DMS114 treated with DMSO at 0.1 percent for 48 hours (cell line): Measurements from ENCODE around the gene CARD6.
A peak's percentile ranks its signal among the peaks of the same experiment; 100 is the strongest.
"Not testable (repeated sequence)": the region's sequence is repeated elsewhere in the genome, so short reads cannot be mapped to it uniquely, and the experiment has no call there.

Experiments
- DNase-seq: peaks from one replicate; lab custom pipeline; 2025; ENCODE audit not compliant: unreplicated experiment; lab: John Stamatoyannopoulos, UW

Gene CARD6, protein sequence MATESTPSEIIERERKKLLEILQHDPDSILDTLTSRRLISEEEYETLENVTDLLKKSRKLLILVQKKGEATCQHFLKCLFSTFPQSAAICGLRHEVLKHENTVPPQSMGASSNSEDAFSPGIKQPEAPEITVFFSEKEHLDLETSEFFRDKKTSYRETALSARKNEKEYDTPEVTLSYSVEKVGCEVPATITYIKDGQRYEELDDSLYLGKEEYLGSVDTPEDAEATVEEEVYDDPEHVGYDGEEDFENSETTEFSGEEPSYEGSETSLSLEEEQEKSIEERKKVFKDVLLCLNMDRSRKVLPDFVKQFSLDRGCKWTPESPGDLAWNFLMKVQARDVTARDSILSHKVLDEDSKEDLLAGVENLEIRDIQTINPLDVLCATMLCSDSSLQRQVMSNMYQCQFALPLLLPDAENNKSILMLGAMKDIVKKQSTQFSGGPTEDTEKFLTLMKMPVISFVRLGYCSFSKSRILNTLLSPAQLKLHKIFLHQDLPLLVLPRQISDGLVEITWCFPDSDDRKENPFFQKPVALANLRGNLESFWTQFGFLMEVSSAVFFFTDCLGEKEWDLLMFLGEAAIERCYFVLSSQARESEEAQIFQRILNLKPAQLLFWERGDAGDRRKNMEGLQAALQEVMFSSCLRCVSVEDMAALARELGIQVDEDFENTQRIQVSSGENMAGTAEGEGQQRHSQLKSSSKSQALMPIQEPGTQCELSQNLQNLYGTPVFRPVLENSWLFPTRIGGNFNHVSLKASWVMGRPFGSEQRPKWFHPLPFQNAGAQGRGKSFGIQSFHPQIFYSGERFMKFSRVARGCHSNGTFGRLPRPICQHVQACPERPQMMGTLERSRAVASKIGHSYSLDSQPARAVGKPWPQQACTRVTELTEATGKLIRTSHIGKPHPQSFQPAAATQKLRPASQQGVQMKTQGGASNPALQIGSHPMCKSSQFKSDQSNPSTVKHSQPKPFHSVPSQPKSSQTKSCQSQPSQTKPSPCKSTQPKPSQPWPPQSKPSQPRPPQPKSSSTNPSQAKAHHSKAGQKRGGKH

DNA sequence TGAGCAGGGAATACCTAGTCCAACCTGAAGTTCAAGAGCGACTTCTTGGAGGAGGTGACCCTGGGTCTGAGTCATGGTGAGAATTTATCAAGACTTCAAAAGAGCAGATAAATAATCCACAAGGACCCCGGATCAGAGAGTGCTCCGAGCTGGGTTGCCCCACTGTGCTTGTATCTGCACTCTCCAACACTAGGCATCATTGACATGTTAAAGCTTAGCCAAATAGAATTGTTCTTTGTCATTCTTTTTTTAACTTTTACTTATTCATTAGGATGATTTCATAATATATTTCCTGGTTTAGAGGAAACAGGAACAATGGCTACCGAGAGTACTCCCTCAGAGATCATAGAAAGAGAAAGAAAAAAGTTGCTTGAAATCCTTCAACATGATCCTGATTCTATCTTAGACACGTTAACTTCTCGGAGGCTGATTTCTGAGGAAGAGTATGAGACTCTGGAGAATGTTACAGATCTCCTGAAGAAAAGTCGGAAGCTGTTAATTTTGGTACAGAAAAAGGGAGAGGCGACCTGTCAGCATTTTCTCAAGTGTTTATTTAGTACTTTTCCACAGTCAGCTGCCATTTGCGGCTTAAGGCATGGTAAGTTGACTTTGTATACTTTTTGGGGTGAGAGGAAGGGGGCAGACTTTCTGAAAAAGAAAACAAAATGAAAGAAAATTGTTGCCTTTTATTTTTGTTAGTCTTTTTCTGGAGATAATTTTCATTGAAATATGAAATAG is at the start of gene CARD6:
Gene CARD6, plus strand, starts transcription at position 300 of the 738 bp plus-strand sequence. Its CDS starts 16 bp downstream, at position 316.
- no peak for DNase-seq

DNA sequence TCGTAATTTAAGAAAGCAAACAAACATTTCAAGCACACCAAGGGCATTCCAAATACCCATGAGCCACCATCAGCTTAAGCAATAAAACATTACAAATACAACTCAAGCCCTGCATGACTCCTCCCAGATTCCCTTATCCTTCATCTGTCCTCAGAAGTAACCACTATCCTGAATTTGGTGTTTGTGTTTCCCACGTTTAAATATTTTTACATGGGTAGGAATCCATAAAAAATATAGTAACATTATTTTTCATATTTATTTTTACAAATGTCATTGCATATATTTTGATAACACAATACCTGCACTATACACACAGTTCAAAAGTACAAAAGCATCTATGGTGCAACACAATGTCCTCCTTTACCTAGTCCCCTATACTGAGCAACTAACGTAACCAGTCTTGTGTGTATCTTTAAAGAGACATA is 49.4 kb upstream of the CARD6 start:
- no peak for DNase-seq

DNA sequence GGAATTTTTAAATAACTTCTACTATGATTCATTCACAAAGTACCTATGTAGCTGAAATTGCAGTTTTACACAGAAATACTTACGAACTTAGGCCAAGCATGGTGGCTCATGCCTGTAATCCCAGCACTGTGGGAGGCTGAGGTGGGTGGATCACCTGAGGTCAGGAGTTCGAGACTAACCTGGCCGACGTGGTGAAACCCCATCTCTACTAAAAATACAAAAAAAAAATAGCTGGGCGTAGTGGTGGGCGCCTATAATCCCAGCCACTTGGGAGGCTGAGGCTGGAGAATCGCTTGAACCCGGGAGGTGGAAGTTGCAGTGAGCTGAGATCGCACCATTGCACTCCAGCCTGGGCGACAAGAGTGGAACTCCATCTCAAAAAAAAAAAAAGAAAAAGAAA is 48.5 kb upstream of the CARD6 start:
- not testable (repeated sequence) for DNase-seq

DNA sequence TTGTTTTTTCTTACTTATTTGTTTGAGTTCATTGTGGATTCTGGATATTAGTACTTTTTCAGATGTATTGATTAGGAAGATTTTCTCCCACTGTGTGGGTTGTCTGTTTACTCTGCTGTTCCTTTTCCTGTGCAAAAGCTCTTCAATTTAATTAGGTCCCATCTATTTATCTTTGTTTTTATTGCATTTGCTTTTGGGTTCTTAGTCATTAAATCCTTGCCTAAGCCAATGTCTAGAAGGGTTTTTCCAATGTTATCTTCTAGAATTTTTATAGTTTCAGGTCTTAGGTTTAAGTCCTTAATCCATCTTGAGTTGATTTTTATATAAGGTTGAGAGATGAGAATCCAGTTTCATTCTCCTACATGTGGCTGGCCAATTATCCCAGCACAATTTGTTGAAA is 46.8 kb upstream of the CARD6 start:
- not testable (repeated sequence) for DNase-seq

DNA sequence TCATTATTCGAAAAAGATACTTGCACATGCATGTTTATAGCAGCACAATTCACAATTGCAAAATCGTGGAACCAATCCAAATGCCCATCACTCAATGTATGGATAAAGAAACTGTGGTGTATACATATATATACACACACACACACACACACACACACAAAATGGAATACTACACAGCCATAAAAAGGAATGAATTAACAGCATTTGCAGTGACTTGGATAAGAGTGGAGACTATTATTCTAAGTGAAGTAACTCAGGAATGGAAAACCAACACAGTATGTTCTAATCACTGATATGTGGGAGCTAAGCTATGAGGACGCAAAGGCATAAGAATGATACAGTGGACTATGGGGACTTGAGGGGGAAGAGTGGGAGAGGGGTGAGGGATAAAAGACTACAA is 46.3 kb upstream of the CARD6 start:
- not testable (repeated sequence) for DNase-seq

DNA sequence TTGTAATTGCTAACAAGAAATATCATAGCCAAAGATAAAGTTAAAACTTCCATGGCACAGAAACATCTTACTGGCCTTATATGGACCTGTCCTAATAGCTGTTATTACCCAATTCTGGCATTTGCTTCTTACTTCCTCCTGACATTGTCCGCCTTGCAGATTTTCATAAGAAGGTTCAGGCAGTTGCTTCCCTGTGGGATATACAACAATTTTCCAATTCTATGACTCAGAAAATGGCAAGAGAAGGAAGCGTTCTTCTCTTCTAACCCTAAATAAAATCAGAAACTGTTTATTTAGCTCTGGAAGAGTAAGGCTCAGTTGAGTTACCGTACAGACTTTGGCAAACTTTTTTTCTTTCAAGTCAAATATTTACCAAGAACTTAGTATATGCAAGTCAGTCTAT is 44.7 kb upstream of the CARD6 start:
- no peak for DNase-seq

DNA sequence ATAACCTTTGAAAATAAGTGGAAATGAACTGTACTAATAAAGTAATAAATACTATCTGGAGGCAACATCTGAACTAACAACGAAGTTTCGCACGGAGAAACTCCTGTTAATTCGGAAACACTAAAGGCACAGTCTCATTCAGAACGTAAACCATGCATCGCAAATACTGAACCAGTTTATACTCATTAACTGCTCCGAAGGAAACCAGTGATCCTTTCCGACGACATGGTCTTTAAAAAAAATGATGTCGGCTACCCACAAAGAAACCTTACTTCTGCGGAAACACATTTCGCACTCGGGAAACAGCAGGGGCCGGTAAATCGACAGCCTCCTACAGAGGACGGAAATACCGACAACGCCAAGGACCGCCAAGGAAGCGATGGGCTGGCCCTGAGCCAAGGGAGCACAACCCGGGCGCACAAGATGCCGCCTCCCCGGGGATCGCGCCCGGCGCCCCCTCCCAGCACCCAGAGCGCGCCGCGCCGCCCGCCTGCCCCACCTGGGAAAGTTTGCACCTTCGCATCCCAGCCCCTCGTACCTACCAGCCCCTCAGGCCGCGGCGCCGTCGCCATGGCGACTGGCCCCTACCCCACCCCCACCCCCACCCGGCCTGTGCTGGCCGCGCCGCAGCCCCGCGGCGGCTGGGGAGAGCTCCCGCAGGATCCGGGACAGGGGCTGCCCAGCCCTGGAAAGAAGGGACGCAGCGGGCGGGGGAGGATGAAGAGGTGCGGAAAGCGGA is 43.7 kb upstream of the CARD6 start:
- DNase-seq, result peak; percentile 41

DNA sequence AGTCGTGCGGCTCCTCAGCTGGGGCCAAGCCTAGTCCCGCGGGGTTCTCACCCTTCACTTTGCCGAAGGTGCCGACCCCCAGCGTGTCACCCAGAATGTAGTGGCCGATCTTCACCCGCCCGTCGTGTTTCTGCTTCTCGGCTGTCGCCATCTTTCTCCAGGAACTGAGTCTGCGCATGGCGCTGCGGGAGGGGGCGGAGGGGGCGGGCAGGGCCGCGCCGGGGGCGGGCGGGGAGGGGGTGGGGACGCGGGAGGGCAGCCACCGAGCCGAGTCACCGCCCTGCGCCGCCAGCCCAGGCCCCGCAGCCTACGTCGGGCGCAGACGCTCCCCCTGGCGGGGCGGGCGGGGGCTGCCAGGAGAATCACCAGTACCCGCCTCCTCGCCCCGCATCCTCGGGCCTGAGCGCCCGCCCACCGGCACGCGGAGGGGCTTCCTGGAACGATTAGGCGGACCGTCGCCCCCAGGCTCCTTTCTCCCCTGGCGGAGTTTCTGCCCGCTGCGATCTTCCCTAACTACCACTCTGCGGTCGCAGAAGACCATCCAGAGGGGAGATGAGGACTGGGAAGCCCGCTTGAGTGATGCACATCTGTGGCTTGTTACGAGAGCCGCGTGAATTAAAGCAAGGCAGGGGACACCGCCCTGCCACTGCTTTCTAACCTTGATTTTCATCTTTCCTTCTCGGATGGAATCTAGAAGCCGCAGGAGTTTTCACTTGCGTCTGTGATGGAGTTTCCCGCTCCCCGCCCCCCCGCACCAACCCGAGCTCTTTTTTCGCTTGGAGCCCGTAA is 43.0 kb upstream of the CARD6 start, which contains the start of gene PRKAA1:
Gene PRKAA1, minus strand, starts transcription at position 363 of the 789 bp plus-strand sequence. Its CDS starts 185 bp downstream, at position 178.
- peak; percentile 79 for DNase-seq

DNA sequence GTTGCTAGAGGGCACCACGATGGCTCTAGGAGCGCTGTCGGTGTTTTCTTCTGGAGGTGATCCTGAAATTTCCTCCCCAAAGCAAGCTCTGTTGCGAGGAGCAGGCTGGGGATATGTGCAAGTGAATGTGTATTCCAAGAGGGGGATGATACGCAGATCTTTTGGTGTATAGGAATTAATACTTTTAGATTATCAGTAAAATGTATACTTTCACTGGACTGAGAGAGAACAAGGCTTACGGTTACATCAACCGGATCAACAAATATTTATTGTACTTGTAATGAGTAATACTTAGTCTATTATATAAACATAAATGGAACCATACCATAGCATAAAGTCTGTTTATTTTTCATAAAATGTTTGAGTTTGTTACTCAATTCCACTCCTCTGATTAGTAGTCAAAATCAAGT is 42.4 kb upstream of the CARD6 start:
- no peak for DNase-seq

DNA sequence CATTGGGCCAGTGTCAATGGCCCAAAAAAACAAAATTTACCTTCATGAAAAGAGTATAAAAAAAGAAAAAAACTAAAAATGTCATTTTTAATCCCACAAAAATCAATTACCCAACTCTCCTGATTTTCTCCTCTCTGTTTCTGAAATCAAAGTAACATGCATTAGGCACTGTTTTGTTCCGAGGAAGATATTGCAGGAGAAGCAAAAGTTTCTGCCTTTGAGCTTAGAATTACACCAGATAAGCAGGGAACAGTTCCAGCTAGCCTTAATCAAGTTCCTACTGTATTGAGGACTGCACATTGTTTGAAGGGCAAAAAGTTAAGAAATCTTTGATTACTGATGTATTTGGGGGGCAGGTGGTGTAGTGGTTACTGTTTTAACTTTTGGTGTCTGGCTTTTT is 41.9 kb upstream of the CARD6 start:
- DNase-seq, result no peak

DNA sequence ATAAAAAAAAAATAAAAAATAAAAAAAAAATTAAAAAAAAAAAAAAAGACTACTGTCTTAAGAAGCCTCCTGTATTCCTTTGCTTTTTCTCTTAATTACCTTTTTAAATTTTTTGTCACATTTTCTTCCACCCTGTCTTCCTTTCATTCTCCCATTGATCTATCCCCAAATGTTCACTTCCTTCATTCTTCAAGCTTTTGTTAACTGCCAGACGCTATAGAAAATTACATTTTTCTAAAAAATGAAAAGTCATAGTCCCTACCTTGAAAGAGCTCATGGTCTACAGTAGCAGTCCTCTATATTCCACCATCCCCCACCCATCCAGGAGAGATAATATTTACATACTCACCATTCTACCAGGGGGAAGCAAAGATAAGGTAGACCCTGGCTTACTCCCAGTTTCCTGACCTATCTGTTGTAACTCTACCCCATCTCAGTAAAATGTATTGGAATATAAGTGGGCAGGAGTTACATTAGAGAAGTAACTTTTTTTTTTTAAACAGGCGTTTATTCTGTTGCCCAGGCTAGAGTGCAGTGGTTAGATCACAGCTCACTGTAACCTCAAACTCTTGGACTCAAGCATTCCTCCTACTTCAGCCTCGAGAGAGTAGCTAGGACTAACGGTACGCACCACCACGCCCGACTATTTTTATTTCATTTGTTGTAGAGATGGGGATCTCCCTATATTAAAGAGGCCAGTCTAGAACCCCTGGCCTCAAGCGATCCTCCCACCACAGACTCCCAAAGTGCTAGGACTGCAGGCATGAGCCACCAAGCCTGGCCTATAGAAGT is 39.2 kb upstream of the CARD6 start:
- no peak for DNase-seq

DNA sequence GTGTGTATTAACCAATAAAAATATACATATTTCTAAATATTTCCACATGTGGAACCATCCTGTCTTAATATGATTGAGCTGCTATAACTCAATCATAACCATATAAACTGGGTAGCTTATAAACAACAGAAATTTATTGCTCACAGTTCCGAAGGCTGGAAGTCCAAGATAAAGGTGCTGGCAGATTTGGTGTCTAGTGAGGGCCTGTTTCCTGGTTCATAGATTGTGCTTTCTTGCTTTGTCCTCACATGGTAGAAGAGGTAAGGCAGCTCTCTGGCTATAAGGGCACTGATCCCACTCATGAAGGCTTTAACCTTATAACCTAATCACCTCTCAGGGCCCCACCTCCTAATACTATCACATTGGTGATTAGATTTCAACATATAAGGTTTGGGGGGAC is 29.0 kb upstream of the CARD6 start:
- DNase-seq, result no peak

DNA sequence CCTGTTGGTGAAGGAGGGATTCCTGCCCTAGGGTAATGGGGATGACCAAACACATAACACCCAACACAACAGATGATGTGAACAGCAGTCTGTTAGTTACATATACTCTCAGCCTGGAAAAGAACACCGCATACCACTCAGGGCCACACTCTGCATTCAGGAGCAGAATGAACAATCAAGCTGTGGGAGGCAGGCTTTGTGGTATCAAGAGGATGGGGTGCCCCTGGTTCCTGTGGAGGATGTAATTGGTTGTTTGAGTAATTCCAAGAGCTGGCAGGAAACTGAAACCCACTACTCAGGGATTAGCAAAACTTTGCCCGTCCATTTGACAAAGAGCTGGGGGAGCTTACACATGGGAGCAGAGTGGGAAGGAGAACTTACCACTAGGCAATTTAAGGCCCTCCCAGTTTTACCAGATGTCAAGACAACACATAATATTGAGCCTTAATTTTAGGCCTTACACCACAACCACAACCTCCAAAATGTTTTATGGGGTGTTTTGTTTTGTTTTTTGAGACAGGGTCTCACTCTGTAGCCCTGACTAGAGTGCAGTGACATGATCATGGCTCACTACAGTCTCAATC is 27.4 kb upstream of the CARD6 start:
- no peak for DNase-seq

DNA sequence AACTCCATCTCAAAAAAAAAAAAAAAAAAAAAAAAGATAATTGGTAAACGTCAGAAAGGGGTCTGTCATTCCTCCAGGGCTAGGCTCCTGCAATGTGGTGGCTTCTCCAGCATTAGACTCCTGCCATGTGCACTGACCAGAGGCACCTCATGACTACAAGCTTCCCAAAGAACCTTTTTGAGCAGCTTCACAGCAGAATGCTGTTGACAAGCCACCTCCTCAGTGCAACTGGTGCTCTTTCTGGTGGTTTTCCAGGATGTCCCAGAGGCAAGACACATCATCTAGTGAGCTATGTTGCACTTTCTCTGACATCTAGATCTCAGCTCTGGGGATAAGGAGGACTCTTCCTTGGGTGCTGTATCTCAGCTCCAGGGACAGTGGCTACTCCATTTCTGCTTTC is 17.7 kb upstream of the CARD6 start:
- no peak for DNase-seq

DNA sequence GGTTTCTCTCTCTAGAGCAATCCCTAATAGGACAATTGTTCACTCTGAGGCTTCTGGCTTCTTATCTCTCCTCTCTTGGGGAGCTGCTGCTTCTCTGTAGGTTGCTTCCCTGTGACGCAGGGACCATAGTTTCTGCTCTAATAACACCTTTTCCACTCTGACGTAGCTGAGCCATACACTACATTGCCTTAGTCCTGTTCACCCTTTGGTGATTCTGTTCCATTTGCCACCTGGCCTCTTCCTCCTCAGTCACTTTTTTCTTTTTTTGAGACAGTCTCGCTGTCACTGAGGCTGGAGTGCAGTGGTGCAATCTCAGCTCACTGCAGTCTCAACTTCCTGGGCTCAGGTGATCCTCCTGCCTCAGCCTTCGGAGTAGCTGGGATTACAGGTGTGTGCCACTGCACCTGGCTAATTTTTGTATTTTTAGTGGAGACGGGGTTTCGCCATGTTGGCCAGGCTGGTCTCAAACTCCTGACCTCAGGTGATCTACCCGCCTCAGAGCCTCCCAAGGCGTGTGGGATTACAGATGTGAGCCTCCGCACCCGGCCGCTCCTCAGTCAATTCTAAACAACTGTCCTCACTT is 15.6 kb upstream of the CARD6 start:
- DNase-seq, result not testable (repeated sequence)

DNA sequence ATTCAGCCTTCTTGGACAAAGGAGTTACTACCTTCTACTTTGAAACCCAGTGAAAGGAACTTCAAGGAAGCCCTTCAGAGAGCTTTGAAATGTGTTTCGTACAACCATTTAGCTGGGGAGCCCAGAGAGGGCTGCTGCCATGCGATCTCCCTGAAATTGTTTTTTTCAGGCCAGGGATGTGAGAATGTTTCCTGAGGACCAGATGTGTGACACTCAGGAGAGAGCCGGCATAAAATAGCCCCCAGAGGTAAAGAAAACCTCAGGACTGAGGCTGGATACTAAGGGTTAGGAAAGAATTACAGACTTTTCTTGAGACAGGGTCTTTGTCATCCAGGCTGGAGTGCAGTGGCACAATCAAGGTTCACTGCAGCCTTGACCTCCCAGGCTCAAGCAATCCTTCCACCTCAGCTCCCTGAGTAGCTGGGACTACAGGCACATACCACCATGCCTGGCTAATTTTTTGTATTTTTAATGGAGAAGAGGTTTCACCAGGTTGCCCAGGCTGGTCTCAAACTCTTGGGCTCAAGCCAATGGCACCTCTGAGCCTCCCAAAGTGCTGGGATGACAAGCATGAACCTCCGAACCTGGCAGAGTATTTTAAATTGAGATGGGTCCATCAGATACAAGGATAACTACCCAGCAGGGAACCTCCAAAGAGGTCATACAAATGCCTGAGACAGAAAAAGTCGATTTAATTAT is 14.5 kb upstream of the CARD6 start:
- DNase-seq, result no peak
